Stimulated activated CD4-positive, alpha-beta T cell treated with anti-CD3 and anti-CD28 coated beads, Interleukin-2, amount 100 ng/mL, for 4 hours (primary cell): Measurements from ENCODE around the gene PHF19.

ENCODE experiments used
- DNase-seq: peaks from one replicate; pipeline ENCODE4 v3.0.0-alpha.2; 2020; ENCODE audit warnings: low read depth

The PHF19 gene

GRCh38 chr9:120873512-120873911 is 3.5 kb downstream of the PHF19 start:
- no peak for DNase-seq

GRCh38 chr9:120872791-120873502 is 4.0 kb downstream of the PHF19 start:
- DNase-seq: no peak

- no peak for DNase-seq
These were observed 6.8 kb downstream of the PHF19 start for GRCh38 chr9:120870206-120870605.

GRCh38 chr9:120869726-120870125 is 7.3 kb downstream of the PHF19 start:
- no peak for DNase-seq

GRCh38 chr9:120869360-120869687 is 7.7 kb downstream of the PHF19 start:
- DNase-seq: no peak

GRCh38 chr9:120868676-120869359 is 8.2 kb downstream of the PHF19 start:
- peak; percentile 96 for DNase-seq

- no peak for DNase-seq
These were observed 8.7 kb downstream of the PHF19 start for GRCh38 chr9:120868339-120868675.

- DNase-seq: no peak
These were observed 9.2 kb downstream of the PHF19 start for GRCh38 chr9:120867676-120868338.

- DNase-seq: no peak
These were observed 10.3 kb downstream of the PHF19 start for GRCh38 chr9:120866651-120867050.

GRCh38 chr9:120865809-120866208 is 11.2 kb downstream of the PHF19 start:
- DNase-seq: no peak

- DNase-seq: no peak
These were observed 11.8 kb downstream of the PHF19 start for GRCh38 chr9:120865176-120865575.

GRCh38 chr9:120864719-120865118 is 12.3 kb downstream of the PHF19 start:
- DNase-seq: no peak

GRCh38 chr9:120863833-120864232 is 13.2 kb downstream of the PHF19 start:
- no peak for DNase-seq

GRCh38 chr9:120862452-120862851 is 14.5 kb downstream of the PHF19 start:
- no peak for DNase-seq

- DNase-seq: no peak
These were observed 15.1 kb downstream of the PHF19 start for GRCh38 chr9:120861935-120862334.

GRCh38 chr9:120860083-120860482 is 16.9 kb downstream of the PHF19 start:
- no peak for DNase-seq

- no peak for DNase-seq
These were observed 17.6 kb downstream of the PHF19 start for GRCh38 chr9:120859361-120859760.

GRCh38 chr9:120857902-120858301 is 19.1 kb downstream of the PHF19 start:
- DNase-seq: no peak

GRCh38 chr9:120857481-120857880 is 19.5 kb downstream of the PHF19 start:
- DNase-seq: no peak

- no peak for DNase-seq
These were observed 20.3 kb downstream of the PHF19 start for GRCh38 chr9:120856700-120857099.

- DNase-seq: no peak
These were observed 20.9 kb downstream of the PHF19 start for GRCh38 chr9:120855827-120856670.

GRCh38 chr9:120854596-120855327 is 22.2 kb downstream of the PHF19 start:
- DNase-seq: no peak
